HL-60 (cell line): ENCODE data around the gene SLFNL1.

ENCODE experiments used
- DNase-seq, 2 experiments: peaks; one replicate each; pipeline ENCODE4 v3.0.0-alpha.2; 2010 to 2020; ENCODE audit warnings: low read depth in 1 of 2, low spot score in 1 of 2
- H3K27ac ChIP-seq: fragments of 250-450 bp; sonication (Bioruptor Pico); replicated peaks from 2 replicates; pipeline ENCODE4 v1.5.1; 2020; ENCODE audit warnings: mild to moderate bottlenecking, moderate library complexity
- H3K27me3 ChIP-seq: fragments of 250-450 bp; sonication (Bioruptor Pico); 2 replicates; pipeline ENCODE4 v1.5.1; 2021; ENCODE audit warnings: mild to moderate bottlenecking, moderate library complexity; ENCODE audit not compliant: insufficient read depth, poor library complexity, severe bottlenecking
- H3K4me3 ChIP-seq: replicated peaks from 2 replicates; pipeline ENCODE4 v1.5.1; 2011; ENCODE audit warnings: mild to moderate bottlenecking, control low read depth, low read length; ENCODE audit not compliant: insufficient read depth
- CTCF ChIP-seq: IDR thresholded peaks from one replicate; pipeline ENCODE4 v1.5.1; 2011; ENCODE audit warnings: low read length, control low read depth, inconsistent platforms; ENCODE audit not compliant: insufficient read depth
- GABPA ChIP-seq: IDR thresholded peaks from 2 replicates; pipeline ENCODE4 v1.6.1; 2012; ENCODE audit warnings: low read depth
- POLR2AphosphoS5 ChIP-seq: IDR thresholded peaks from 2 replicates; pipeline ENCODE4 v1.6.1; 2012; ENCODE audit warnings: low read depth
- SPI1 ChIP-seq: IDR thresholded peaks from 2 replicates; pipeline ENCODE4 v1.6.1; 2012; ENCODE audit warnings: low read depth, mild to moderate bottlenecking, borderline replicate concordance
- TF ChIP-seq, protein P1 (sequence below): IDR thresholded peaks from 2 replicates; pipeline ENCODE4 v1.6.1; 2012; ENCODE audit warnings: low read depth; ENCODE audit not compliant: insufficient replicate concordance

Gene SLFNL1

GRCh38 chr1:41023279-41023990 is 1.9 kb upstream of the SLFNL1 start:
- Histone ChIP-seq H3K4me3 (no peak overlapping the region), H3K27me3 (no peaks in the 10 kb centered on the region), H3K27ac (no peak overlapping the region)
- TF ChIP-seq, protein P1, sequence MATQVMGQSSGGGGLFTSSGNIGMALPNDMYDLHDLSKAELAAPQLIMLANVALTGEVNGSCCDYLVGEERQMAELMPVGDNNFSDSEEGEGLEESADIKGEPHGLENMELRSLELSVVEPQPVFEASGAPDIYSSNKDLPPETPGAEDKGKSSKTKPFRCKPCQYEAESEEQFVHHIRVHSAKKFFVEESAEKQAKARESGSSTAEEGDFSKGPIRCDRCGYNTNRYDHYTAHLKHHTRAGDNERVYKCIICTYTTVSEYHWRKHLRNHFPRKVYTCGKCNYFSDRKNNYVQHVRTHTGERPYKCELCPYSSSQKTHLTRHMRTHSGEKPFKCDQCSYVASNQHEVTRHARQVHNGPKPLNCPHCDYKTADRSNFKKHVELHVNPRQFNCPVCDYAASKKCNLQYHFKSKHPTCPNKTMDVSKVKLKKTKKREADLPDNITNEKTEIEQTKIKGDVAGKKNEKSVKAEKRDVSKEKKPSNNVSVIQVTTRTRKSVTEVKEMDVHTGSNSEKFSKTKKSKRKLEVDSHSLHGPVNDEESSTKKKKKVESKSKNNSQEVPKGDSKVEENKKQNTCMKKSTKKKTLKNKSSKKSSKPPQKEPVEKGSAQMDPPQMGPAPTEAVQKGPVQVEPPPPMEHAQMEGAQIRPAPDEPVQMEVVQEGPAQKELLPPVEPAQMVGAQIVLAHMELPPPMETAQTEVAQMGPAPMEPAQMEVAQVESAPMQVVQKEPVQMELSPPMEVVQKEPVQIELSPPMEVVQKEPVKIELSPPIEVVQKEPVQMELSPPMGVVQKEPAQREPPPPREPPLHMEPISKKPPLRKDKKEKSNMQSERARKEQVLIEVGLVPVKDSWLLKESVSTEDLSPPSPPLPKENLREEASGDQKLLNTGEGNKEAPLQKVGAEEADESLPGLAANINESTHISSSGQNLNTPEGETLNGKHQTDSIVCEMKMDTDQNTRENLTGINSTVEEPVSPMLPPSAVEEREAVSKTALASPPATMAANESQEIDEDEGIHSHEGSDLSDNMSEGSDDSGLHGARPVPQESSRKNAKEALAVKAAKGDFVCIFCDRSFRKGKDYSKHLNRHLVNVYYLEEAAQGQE = no peak
- TF ChIP-seq POLR2AphosphoS5 (peak; percentile 19), CTCF (no peak), SPI1 (no peak), GABPA (no peak)
- DNase-seq = no peak

DNA sequence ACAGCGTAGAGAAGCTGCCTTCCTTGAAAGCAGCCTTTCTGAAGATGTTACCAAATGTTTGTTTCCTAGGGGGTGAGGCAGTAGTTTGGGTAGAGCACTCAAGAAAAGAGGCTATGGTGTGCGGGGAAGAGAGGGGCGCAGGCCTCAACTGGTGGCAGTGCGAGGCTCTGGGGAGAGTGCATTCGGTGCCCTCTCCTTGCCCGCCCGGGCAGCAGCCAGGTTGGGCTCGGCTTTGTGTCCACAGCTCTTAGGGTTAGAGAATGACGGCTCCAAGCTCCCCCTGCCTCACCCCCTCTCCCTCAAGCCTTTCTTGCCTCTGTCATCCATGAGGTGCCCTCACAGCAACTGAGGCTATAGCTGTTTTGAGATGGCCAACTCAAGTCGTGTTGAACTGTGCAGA is 899 bp upstream of the SLFNL1 start:
- TF ChIP-seq CTCF (no peak), SPI1 (no peak), GABPA (no peak), POLR2AphosphoS5 (no peak)
- TF ChIP-seq, protein P1 = no peak
- Histone ChIP-seq H3K27ac (no peak overlapping the region), H3K27me3 (no peaks in the 10 kb centered on the region), H3K4me3 (no peak overlapping the region)
- no peak for DNase-seq

DNA sequence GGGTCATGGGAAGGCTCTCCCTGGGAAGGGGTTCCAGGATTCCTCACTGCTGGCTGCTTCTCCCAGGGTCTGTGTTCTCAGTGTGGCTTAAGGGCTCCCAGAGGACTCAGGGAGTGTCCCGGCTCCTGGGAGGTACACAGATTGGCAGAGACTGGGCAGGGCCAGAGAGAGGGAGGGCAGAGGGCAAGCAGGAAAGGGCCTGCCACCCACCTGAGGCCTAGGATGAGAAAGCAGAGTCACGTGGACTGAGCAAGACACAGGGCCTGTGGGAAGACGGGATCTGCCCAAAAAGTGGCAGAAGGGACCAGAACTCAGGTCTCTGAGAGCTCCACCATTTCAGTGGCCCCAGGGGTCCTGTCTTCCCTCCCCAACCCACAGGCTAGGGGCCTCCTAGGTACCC is 871 bp downstream of the SLFNL1 start:
- no peak for DNase-seq
- H3K27ac ChIP-seq = no peak overlapping the region
- TF ChIP-seq CTCF (no peak), GABPA (no peak), SPI1 (no peak), POLR2AphosphoS5 (no peak; the same call in 1 of the 2 replicates)
- TF ChIP-seq, protein P1 = no peak

More for the DNA sequence above, 871 bp downstream of the SLFNL1 start:
- Histone ChIP-seq H3K27me3 (no peaks in the 10 kb centered on the region), H3K4me3 (no peak overlapping the region)
